Stimulated activated CD8-positive, alpha-beta memory T cell treated with anti-CD3 and anti-CD28 coated beads, Interleukin-7, amount 100 ng/mL, for 1 hour (primary cell): ENCODE results near the gene PIK3R6.
"Not testable (repeated sequence)": the region's sequence is repeated elsewhere in the genome, so short reads cannot be mapped to it uniquely, and the experiment has no call there.

ENCODE experiments used
- DNase-seq, 2 donors: peaks; one replicate each; pipeline ENCODE4 v3.0.0-alpha.2; 2020; ENCODE audit warnings: low read depth in 2 of 2

Gene PIK3R6

DNA sequence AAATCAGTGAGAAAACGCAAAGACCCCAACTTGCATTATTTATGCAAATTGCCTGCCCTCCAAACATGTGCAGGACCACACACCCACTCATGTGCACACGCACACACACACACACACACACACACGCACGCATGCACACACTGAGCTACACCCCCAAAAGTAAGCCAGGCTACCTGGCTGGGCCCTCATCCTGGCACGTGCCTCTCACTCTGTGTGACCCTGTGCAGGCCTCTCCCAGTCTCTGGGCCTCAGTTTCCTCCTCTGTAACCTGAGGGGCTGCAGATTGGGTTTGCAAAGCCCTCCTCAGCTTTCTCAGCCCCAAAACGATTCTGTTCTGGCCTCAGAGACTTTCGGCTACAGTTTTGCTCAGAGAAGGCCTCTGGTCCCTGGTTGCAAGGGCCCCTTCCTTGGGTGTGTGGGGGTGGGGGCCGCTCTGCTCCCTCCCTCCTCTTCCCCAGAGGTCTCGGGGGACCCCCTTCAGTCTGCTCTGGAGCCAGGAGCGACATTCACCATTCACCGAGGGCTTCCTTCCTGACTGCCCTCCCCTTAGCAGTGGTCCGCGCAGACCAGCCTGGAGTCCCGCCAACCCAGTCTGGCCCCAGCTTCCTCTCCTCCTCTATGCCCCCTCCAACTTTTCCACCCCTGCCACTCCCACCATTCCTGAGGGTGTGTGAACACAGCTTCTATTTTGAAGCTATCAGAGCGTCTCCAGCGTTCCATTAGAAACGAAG is 5.4 kb upstream of the PIK3R6 start:
- DNase-seq: no peak

DNA sequence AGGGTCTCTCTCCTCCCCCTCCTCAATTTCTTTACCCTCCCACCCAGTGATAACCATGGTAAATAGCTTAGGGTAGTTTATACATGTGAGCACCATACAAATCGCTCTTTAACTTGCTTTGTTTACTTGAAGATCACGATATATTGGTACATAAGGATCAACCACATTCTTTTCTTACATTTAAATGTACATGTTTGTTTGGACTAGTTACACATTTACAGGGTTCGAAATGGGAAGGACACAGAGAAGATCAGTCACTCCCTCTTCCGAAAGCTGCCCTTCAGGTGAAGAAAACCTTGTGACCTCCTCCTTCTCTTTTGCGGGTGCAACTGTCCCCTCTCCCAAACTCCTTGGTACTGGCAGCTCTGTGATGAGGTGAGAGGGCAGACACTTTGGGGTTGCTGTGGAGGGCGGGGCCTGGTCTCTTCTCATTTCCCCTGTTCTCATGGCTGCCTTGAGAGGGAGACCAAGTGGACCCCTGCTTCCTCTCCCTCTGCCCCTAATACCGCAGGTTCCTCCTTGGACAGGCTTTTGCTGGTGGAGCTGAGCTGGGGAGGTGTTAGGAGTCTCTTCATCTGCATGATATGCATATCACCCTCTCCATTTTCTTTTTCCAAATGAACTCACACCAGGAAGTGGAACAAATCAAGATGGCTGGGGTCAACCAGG is 4.7 kb upstream of the PIK3R6 start:
- no peak for DNase-seq

DNA sequence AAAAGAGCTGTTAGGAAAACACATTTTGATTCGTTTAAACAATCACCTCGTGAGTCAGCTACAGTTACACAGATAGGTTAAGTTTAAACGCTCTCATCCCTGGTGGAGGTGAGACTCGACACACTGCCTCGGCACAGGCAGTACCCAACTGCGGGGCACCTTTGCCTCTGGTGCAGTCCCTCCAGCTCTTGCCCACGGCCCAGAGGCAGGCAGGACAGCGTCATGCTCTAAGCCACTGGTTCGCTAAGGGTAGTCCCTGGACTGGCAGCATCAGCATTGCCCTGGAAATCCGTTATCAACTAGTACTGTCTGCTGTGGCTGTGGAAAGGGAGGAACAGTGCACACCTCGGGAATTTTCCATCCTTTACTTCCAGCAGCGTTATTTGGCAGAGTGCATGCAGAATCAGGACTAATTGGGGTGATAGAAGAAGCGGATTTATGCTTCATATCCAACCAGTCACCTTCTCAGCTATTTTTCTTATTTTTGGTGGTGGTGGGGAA is 3.7 kb upstream of the PIK3R6 start:
- no peak for DNase-seq

DNA sequence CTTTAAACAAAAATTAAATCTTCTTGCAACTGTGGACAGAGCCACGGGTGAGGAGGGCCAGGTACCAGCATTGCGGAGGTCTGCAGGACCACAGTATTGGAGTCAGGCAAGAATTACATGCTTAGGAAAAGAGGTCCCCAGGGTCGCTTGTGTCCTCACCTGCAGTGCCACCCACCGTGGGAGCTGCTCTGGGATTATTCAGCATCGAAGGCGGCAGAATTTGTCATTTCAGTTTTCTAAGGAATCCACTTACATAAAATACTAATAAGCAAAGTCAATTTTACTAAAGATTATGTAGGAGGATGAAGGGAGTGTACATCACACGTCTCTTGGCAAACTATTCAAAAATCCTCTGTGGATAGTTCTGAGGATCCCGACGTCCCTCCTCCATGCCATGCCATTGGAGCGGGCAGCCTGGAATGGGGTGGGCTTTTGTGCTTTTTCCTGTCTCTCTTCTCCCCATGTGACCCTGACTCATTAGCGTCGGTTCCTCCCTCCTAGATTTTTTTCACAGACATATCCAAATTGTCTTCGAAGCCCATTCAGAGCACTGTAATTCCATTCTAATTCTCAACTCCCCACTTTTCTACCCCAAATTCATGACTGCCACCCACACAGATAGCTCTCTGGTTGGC is 3.0 kb upstream of the PIK3R6 start:
- DNase-seq: no peak

DNA sequence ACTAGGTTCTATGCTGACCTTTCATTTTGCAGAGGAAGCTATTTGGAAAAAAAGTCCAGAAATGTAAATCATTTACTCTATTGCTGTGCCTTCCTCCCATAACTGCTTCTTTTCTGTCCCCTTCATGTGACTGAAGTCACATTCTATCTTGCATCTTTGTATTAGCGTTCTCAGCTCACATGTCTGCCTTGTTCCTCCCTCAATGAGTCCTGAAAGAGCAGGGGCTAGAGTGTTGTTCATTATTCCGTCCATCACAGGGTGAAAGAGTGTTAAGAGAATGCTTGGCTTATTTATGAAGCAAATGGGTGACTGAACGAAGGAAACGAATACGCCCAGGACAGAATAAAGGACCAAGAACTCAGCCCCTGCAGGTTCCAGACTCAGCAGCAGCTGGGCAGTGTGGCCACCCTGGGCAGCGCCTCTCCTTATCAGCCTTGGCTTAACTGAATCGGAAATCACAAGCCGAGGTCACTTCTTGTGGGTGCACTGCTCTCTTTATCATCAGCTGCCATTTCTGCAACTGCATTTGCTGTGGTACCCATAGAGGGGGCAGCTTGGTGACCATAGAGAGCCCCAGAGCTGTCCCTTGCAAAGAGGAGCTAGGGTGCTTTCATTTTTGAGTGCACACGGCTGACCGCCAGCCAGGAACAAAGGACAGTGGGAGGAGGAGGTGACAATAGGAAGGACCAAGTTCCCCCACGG is 1.8 kb upstream of the PIK3R6 start:
- DNase-seq: no peak

DNA sequence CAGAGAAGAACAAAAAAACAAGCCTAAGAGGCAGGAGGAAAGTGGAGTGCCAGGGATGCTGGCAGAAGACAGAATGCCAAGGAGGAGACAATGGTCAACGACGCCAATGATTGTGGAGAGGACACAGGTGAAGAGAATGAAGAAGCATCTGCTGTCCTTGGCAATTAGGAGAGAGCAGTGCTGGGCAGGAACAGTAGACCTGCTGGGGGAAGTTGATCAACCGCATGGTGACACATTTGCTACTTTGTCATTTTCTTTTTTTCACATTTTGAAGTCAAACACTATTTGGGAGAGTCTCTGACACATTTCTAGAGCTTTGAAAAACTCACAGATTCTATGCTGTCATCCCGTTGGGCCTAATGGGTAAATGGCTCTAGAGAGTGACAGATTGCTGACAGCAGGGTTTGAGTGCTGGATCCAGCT is 1.1 kb upstream of the PIK3R6 start:
- DNase-seq: no peak

DNA sequence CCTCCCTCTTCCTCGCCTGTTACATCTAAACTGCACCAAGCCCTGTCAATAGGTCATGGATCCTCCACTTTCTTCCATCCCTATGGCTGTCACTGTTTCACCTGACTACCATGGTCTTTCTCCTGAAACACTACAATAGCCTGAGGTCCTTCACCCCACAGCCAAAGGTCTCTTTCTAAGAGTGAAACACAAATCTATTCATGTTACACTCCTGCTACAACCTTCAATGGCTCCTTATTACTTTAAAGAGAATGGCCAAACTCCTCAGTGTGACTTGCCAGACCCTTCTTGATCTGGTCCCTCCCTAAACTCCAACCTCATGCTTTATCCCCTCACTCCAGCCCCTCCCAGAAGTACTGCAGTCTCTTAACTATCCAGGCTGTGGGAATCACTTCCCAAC is 618 bp upstream of the PIK3R6 start:
- no peak for DNase-seq

DNA sequence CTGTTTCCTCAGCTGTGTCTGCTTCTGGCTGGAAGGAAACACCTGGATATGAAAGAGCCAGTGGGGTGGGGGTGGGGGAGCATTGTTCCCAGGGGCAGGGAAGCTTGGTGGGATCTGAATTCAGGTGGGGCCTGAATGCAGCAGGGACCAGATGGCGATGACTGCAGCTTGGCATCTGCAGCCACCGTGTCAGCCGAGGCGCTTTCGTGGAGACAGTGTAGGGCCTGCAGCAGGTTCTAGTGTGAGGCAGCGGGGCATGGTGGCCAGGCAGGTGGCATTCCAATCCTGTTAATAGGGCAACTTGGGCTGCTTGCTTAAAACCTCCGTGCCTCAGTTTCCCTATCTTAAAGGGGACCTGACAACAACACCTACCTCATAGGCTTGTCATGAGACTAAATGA is 1.7 kb downstream of the PIK3R6 start:
- no peak for DNase-seq

DNA sequence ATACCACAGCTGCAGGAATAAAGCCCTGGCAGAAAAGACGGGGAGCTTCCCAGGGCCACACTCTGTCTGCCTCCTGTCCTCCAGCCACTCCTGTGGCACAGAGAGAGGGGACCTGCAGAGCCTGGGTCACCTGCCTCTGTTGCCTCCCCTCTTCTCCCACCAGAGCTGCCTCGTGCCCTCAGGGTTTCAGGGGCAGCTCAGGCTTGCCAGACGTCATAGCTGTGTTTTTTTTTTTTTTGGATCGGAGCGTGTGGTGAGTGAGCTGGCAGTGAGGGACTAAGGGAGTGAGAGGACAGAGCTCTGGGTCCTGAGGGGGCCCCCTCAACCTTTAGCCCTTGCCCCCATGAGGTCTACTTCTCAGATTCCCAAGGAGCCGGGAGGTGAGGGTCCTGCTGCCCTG is 2.1 kb downstream of the PIK3R6 start:
- DNase-seq: no peak

DNA sequence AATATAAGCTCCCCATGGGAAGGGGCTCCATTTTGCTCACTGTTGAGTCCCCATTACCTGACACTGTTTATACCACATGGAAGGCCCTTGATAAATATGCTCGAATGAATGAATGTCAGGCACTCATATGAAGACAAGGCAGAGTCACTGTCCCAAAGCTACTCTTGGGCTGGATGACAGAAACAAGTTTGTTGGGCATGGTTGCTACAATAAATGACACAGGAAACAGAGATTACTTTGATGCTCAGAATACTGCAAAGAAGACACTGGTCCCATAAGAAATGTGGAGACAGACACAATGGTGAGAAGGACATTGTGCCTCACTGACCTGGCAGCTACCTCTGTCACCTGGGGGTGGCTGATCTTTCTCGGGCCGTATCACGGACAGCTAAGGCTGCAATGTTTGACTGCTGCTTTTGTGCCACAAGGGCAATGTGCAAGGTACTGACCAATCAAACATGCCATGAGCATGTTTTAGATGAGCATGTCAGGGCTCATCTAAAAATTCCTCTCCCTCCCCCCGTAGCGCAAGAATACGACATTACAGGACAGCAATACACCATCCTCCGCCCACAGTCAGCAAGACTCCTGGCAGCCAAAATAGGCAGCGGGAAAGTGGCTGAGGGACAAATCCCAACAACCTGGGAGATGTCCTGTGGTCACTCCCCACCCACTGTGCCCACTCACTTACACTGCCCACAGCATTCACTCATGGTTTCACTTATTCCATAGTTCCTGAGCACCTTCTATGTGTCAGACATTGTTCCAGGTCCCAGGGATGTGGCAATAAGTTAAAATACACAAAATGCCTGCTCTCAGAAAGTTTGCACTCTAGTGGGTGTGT is 5.0 kb downstream of the PIK3R6 start:
- DNase-seq: no peak

DNA sequence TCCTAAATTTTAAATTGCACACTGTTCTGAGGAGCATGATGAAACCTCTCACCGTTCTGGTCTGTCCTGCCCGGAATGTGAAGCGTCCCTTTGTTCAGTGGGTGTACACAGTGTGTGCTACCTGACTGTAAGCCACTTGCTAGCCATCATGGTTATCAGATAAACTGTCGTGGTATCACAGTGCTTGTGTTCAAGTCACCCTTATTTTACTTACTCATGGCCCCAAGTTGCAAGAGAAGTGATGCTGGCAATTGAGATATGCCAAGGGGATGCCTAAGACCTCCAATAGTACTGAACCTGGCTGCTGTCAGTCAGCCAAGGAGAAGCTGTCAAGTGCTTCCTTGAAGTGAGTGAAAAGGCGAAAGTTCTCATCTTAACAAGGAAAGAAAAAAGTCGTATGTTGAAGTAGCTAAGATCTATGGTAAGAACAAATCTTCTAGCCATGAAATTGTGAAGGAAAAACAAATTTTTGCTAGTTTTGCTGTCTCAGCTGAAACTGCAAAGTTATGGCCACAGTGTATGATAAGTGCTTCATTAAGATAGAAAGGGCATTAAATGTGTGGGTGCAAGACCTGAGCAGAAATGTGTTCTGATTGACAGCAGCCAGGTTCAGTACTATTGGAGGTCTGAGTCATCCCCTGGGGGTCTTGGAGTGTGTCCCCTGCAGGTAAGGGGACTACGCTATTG is 5.8 kb downstream of the PIK3R6 start:
- no peak for DNase-seq

DNA sequence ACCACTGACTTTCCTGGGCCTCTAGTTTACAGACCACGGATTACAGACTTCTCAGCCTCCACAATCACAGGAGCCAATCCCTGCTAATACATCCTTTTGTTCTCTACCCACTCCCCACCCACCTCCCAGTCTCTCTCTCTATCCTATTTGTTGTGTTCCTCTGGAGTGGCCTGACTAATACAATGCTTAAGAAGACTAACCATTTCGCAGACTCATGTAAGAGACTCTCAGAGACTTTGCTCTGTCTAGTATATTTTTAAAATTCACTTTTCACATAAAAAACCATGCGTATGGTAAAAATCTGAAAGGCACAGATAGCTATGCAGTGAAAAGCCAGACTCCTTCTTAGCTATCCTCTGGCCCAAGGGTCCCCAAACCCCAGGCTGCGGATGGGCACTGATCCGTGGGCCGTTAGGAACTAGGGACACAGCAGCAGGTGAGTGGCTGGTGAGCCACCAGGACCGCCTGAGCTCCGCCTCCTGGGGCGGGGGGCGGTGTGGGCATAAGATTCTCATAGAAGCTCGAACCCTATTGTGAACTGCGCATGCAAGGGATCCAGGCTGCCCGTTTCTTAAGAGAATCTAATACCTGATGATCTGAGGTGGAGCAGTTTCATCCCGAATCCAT is 7.6 kb downstream of the PIK3R6 start:
- DNase-seq: no peak

DNA sequence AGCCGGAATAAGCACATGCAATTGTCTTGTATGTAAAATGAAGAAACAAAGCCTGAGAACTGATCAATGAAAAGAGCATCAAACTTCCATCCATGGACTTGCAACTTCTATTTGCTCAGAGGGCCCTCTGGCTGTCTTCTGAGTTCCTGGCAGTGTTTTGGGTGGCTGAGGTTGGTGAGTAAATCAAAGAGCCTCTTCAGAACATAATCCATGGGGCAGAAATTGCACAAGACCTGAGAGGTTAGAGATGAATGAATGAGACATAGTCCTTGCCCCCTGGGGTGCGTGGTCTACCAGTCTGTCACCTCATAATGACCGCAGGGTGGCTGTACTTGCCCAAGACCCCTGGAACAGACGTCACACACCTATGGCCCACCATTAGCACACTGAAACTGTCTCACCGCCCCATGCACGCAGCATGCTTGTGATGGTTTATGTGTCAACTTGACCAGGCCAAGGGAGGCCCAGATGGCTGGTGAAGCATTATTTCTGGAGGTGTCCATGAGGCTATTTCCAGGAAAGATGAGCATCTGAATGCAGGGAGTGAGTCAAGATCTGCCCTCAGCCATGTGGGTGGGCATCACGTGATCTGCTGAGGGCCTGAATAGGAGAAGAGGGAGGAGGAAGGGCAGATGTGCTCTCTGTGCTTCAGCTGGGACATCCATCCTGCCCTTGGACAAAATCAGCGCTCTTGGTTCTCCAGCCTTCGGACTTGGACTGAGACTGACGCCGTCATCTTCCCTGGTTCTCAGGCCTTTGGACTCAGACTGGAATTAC is 8.3 kb downstream of the PIK3R6 start:
- DNase-seq: no peak

DNA sequence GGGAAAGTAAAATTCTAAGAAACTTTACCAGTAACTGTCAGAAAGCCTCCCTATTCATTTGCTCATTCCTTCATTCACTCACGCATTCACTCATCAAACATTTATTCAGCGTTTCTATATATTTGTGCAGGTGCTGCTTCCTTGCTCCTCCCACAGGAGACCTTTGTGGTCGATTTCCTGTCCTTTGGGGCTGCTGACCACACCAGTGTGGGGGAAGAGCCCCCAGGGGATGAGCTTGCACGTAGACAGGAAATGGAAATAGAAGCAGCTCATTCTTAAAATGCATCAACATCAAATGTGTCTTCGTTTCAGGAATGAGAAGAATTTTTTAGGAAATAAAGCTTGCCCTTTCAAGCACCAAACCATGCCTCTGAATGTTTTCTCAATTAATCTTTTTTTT is 9.6 kb downstream of the PIK3R6 start:
- no peak for DNase-seq

DNA sequence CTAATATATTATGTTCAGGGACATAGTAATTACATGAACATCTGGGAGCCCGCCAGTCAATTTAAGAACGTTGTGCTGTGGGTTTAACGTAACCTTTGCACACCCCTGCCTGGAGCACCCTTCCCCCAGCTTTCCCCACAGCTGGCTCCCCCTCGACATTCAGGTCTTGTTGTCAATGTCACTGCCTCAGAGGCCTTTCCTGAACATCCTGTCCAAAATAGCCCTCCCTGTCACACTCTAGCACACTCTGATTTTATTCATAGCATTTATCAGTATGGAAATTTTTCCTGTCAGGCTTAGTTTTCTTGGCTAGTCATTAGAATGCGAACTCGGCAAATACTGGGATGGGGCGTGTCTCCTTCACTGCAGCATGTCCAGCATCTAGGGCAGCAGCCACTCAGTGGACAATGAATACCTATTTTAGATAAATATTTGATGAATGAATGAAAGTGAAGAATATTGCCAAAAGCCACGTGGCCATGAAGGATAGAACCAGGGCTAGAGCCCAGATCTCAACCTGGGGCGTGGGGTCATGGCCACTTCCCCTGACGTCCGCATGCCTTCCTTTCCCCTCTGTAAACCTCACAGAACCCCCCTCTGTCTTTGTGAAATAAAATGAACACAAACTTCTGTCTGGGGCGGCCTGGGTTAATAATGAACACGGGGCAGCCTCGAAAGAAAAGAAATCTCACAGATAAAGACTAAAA is 10.5 kb downstream of the PIK3R6 start:
- no peak for DNase-seq

DNA sequence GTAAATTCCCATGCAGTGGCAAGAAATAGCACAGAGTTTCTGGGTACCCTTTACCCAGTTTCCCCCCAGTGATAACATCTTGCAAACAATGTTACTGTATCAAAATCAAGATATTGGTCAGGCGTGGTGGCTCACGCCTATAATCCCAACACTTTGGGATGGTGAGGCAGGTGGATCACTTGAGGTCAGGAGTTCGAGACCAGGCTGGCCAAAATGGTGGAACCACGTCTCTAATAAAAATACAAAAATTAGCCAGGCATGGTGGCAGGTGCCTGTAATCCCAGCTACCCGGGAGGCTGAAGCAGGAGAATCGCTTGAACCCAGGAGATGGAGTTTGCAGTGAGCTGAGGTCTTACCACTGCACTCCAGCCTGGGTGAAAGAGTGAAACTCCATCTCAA is 11.3 kb downstream of the PIK3R6 start:
- not testable (repeated sequence) for DNase-seq

DNA sequence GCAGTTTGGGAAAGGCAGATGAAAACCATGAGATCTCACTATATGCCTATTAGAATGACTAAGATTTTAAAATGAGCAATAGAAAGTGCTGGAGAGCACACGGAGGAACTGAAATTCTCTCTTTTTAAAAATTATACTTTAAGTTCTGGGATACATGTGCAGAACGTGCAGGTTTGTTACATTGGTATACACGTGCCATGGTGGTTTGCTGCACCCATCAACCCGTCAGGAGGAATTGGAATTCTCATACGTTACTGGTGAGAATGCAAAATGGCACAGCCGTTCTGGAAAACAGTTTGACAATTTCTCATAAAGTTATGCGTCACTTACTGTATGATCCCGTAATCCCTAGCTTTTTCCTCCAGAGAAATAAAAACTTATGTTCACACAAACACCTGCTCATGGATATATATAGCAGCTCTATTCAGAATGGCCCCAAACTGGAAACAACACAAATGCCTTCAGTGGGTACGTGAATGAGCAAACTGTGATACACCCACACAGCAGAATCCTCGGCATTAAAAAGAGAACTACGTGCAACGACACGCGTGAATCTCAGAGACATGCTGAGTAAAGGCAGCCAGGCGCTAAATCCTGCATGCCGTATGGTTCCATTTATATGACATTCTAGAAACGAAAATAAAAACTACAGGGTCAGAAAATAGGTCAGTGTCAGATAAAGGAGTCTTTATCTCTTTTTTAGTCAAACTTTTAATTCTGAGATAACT is 11.8 kb downstream of the PIK3R6 start:
- no peak for DNase-seq

DNA sequence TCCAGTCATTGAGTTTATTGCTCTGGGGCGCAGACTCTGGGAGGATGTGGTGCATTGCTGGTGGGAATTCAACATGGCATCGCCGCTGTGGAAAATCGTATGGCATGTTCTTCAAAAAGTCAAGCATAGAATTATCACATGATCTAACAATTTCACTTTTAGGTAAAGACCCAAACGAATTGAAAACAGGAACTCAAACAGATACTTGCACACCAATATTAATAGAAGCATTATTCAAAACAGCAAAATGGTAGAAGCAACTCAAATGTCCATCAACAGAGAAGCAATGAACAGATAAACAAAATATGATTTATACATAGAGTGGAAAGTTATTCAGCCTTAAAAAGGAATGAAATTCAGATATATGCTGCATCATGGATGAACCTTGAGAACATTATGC is 15.9 kb downstream of the PIK3R6 start:
- DNase-seq: no peak
